PC-9 (cell line): Measurements from ENCODE around the gene SUGP1. TPM values are rescaled to one million over a fixed set of nuclear protein-coding genes. Genes with fewer than 3 reads are reported as not detected.

Source experiments
- BruUV-seq: library from RNA; stranded (reverse); fragments of 400-500 nt; replicated peaks from 2 replicates; lab custom pipeline; 2021; lab: Mats Ljungman, UMichigan
- CTCF ChIA-PET: fragments of 300-600 bp; sonication (Branson Sonifier 250); formaldehyde crosslinking; loops from one replicate; lab custom pipeline; 2022; ENCODE audit warnings: antibody characterized with exemption; lab: Charles Lee
- POLR2A ChIA-PET: fragments of 300-600 bp; sonication (Branson Sonifier 250); formaldehyde crosslinking; loops from one replicate; lab custom pipeline; 2022; ENCODE audit warnings: antibody characterized with exemption; ENCODE audit not compliant: unreplicated experiment; lab: Charles Lee
- DNase-seq, 2 experiments: peaks; one replicate each; pipeline versions ENCODE4 v3.0.0 to v3.0.0-alpha.2; 2015 to 2022; ENCODE audit warnings: mixed read lengths in 1 of 2
- H2AFZ ChIP-seq: fragments of 200-600 bp; sonication (generic); 2 replicates; pipeline ENCODE4 v1.8.1; 2017; ENCODE audit warnings: antibody characterized with exemption
- H3F3A ChIP-seq: fragments of 200-600 bp; sonication (generic); 2 replicates; pipeline ENCODE4 v1.8.1; 2017; ENCODE audit warnings: antibody characterized with exemption, mild to moderate bottlenecking, low read depth; ENCODE audit not compliant: insufficient read depth
- H3K27ac ChIP-seq: fragments of 200-600 bp; sonication (generic); 2 replicates; pipeline ENCODE4 v1.6.1; 2016; ENCODE audit warnings: mixed run types
- H3K27me3 ChIP-seq: fragments of 200-600 bp; sonication (generic); 2 replicates; pipeline ENCODE4 v1.6.1; 2016; ENCODE audit warnings: low read depth, mixed run types; ENCODE audit not compliant: insufficient read depth
- H3K36me3 ChIP-seq: fragments of 200-600 bp; sonication (generic); 2 replicates; pipeline ENCODE4 v1.6.1; 2016; ENCODE audit warnings: low read depth, mixed run types
- H3K4me1 ChIP-seq: fragments of 200-600 bp; sonication (generic); replicated peaks from 2 replicates; pipeline ENCODE4 v1.6.1; 2016; ENCODE audit warnings: mixed run types; ENCODE audit not compliant: insufficient read depth
- H3K4me2 ChIP-seq: fragments of 200-600 bp; sonication (generic); 2 replicates; pipeline ENCODE4 v1.6.1; 2017; ENCODE audit warnings: mixed run types
- H3K4me3 ChIP-seq: fragments of 200-600 bp; sonication (generic); 2 replicates; pipeline ENCODE4 v1.6.1; 2016; ENCODE audit warnings: mixed run types
- H3K79me2 ChIP-seq: fragments of 200-600 bp; sonication (generic); 2 replicates; pipeline ENCODE4 v1.6.1; 2017; ENCODE audit warnings: low read depth, mixed run types
- H3K9me2 ChIP-seq: fragments of 200-600 bp; sonication (generic); 2 replicates; pipeline ENCODE4 v1.8.1; 2017; ENCODE audit warnings: mild to moderate bottlenecking; ENCODE audit not compliant: insufficient read depth
- H3K9me3 ChIP-seq: fragments of 200-600 bp; sonication (generic); 2 replicates; pipeline ENCODE4 v1.8.1; 2016; ENCODE audit warnings: low read depth; ENCODE audit not compliant: insufficient read depth
- H4K20me1 ChIP-seq: fragments of 200-600 bp; sonication (generic); 2 replicates; pipeline ENCODE4 v1.8.1; 2017; ENCODE audit not compliant: insufficient read depth
- CTCF ChIP-seq: fragments of 200-600 bp; sonication (generic); conservative IDR thresholded peaks from 2 replicates; pipeline ENCODE4 v1.6.1; 2017; ENCODE audit warnings: mixed run types, antibody characterized with exemption, mild to moderate bottlenecking, moderate library complexity
- EZH2 ChIP-seq: fragments of 200-600 bp; sonication (generic); IDR thresholded peaks from 2 replicates; pipeline ENCODE4 v1.8.0; 2017; ENCODE audit warnings: antibody characterized with exemption, low read depth
- intact Hi-C: fragments of 100-400 bp; cut with micrococcal nuclease; formaldehyde crosslinking; loops from one replicate; pipeline ENCODE4 v1.10.0; 2022; ENCODE audit not compliant: unreplicated experiment
- total RNA-seq: library from RNA; stranded (reverse); gene quantifications from 2 replicates; pipeline ENCODE4 v1.2.3, GENCODE V29; 2021

SUGP1 gene
- total RNA-seq, 1 experiment from 2014 or later, result 56.7 TPM

GRCh38 chr19:19338082-19338481 lies 17.8 kb upstream of the SUGP1 start:
- intact Hi-C loops, result no loop called here
- Histone ChIP-seq H3K4me2 (no peak overlapping the region), H3K4me3 (no peak overlapping the region), H3K36me3 (peaks cover 16% of the 10 kb centered on the region), H3K9me3 (no peaks in the 10 kb centered on the region), H3K27me3 (no peaks in the 10 kb centered on the region), H3F3A (peaks cover 5% of the 10 kb centered on the region; the same call in 1 of the 2 replicates), H3K27ac (no peak overlapping the region), H3K4me1 (no peaks in the 10 kb centered on the region), H3K9me2 (no peaks in the 10 kb centered on the region), H4K20me1 (peaks cover 31% of the 10 kb centered on the region), H3K79me2 (no peaks in the 10 kb centered on the region), H2AFZ (no peak overlapping the region)
- ChIA-PET CTCF (no interaction called here), POLR2A (no interaction called here)
- BruUV-seq, result no TSS peak
- DNase-seq, result no peak
- TF ChIP-seq CTCF (no peak), EZH2 (no peak)

DNA sequence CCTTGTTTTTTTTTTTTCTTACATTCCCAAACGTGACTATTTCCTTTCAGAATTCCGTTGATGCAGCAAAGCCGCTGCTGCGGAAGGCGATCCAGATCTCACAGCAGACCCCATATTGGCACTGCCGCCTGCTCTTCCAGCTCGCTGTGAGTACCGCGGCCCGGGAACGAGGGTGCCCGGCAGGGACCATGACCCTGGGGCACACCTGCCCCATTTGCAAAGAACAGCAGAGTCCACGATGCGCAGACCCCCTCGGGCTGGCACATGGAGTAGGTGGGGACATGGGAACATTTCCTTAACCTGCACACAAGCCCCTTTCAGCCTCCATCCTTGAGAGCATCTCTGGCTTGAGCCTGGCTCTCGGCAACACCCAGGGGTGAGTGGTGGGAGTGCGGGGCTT lies 16.8 kb upstream of the SUGP1 start:
- H3K27me3 ChIP-seq, result no peaks in the 10 kb centered on the region
- H3F3A ChIP-seq, result peaks cover 2% of the 10 kb centered on the region; the same call in 1 of the 2 replicates
- CTCF ChIA-PET, result interaction anchor here (0.6 kb wide), 1 partner anchor 10 kb away, joined by 5 read pairs; no protein-coding TSS in a partner anchor

GRCh38 chr19:19336597-19336996 lies 16.3 kb upstream of the SUGP1 start:
- Histone ChIP-seq H3F3A (no peaks in the 10 kb centered on the region), H3K79me2 (no peaks in the 10 kb centered on the region), H3K4me3 (no peak overlapping the region), H3K9me3 (no peaks in the 10 kb centered on the region), H3K27me3 (no peaks in the 10 kb centered on the region), H3K27ac (no peak overlapping the region), H3K4me2 (no peak overlapping the region), H3K36me3 (peaks cover 14% of the 10 kb centered on the region), H3K4me1 (no peaks in the 10 kb centered on the region), H2AFZ (no peak overlapping the region), H3K9me2 (no peaks in the 10 kb centered on the region), H4K20me1 (peaks cover 25% of the 10 kb centered on the region)
- TF ChIP-seq EZH2 (no peak), CTCF (no peak)
- POLR2A ChIA-PET, result interaction anchor here (0.7 kb wide), 1 partner anchor 22 kb away, joined by 6 read pairs; no protein-coding TSS in a partner anchor
- no peak for DNase-seq
- BruUV-seq, result no TSS peak
- intact Hi-C loops, result no loop called here
- CTCF ChIA-PET, result interaction anchor here (0.6 kb wide), 1 partner anchor 10 kb away, joined by 5 read pairs; no protein-coding TSS in a partner anchor

More for the DNA sequence above, 16.8 kb upstream of the SUGP1 start:
- TF ChIP-seq EZH2, result no peak
- TF ChIP-seq CTCF, result no peak
- Histone ChIP-seq H3K9me2 (no peaks in the 10 kb centered on the region), H3K36me3 (peaks cover 14% of the 10 kb centered on the region), H3K27ac (no peak overlapping the region), H4K20me1 (peaks cover 25% of the 10 kb centered on the region), H3K79me2 (no peaks in the 10 kb centered on the region), H3K4me2 (no peak overlapping the region), H3K4me1 (no peaks in the 10 kb centered on the region), H3K9me3 (no peaks in the 10 kb centered on the region), H2AFZ (no peak overlapping the region), H3K4me3 (no peak overlapping the region)
- DNase-seq, result no peak
- intact Hi-C loops, result no loop called here
- BruUV-seq, result no TSS peak
- POLR2A ChIA-PET, result no interaction called here
